GM18520 (cell line): Measurements from ENCODE around the gene SGPL1.

Source experiments
- ATAC-seq: cut with Tn5 transposase; IDR thresholded peaks from one replicate; pipeline ENCODE4 v1.9.1; 2021; ENCODE audit not compliant: unreplicated experiment

SGPL1 gene

DNA sequence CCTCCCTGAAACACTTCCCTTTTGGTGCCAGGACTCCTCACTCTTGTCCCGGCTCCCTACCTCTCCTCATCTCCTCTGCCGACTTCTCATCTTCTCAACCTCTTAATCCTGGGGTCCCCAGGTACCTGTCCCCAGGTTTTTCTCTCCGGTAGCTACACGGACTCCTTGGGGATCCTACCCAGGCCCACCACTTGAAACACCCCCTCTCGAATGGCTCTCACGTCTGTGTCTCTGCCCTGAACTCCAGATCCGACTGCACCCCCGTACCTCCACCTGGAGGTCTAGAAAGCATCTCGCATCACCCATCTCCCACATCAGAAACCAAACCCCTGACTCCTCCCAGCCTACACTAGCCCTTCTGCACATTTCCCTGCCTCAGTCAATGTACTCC lies 35.4 kb upstream of the SGPL1 start:
- no peak for ATAC-seq

DNA sequence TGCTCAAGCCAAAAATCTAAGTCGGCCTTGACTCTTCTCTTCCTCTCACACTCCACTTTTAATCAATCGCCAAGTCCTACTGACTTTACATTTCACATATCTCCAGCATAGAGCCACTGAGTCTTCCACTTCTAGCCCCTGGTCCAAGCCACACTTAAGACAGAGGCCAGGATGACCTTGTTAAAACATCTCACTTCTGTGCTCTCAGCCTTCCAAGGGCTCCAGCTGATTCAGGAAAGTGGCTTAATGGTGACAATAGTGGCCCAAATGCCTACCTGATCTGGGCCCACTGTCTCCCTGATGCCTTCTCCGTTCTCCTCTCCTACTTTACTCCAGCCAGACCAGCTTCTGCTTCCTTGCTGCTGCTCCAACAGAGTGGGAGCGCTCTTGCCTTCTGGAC lies 35.0 kb upstream of the SGPL1 start:
- no peak for ATAC-seq

DNA sequence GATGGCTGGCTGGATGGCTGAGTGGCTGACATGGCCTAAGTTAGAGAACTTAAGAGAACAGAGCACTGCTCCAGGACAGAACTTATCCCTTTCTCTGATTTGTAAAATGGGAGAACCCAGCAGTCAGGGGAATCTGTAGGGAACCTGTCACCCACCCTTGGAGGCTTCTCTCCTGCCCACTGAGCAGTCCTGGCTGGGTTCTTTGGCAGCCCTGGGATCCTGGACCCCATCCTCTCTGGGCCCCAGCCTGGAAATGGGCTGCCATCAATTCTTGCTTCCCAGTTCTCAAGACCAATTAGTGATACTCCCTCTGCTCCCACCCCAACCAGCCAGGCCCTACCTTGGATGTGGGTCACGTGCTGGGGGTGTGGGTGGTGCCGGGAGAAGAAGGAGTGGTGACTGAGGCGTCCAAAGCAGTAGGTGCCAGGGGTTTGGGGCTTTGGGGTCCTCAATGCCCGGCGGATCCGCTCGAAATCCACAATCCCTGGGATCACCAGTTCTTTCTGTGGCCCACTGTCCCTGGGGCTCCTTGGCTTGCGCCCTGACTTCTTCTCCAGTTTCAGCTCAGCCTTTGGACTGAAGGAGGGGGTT lies 34.2 kb upstream of the SGPL1 start:
- no peak for ATAC-seq

DNA sequence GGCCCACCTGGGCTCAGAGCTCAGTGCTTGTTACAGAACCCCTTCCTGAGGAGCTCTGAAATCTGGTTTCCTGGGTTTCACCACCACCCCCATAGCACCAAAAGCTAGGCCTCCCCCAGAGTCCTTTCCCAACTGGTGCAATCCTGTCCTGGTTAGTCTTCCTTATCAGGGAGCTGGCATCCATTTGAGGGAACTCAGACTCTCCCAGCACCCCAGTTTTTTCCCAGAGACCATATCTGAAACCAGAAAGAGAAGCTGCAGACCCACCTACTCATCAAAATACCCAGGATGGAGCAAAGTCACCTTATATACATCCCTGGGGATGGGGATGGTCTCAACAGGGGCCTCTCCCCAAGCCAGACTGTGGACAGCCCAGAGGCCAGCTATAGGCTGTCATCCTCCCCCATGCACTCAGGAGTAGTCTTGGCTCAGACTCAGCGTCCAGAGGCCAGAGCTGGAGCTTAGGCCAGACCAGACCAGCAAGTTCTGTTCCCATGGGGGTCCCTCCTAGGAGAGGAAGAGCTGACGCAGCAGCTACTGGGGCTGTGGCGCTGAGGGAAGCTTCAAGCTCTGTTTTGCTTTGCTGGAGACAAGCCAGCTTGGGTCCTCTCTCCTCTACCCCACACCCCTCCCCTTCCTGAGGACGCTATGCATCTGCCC lies 33.5 kb upstream of the SGPL1 start:
- ATAC-seq, result no peak

DNA sequence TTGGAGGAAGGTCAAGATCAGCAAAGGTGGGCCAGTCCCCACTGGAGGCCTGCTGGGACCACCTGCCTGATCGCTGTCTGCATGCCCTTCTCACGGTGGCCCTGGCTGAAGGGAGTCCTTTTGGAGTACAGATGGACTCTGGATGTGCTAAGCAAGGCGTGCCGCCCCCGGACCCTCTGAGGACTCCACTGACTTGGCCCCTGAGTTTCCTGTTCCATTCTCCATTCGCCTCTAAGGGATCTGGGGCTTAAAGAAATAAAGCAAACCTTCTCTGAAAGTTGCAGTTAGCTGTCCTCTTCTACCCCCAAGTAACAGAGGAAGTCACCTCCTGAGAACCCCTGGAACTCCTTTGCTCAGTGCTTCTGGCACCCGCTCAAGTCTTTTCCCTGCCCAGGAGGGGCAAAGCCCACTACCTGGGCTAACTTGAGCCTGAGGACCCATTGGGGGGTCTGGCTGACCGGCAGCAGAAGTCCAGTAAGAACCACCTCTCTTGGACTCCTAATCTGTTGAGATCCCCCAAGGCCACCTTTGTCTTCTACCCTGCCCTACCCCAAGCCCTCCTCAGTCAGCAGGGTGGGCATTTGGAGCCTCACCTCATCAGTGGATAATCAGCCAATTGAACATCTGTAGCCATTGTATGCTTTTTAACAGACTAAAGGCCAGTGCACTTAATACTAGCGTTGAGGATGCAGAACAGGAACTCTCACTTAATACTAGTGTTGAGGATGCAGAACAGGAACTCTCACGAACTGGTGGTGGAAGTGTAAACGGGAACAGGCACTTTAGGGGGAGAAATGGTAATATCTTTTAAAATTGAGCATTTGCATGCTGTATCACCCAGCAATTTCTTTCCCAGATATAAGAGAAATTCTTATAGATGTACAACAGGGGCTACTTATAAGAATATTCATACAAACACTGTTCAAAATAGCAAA lies 32.7 kb upstream of the SGPL1 start:
- no peak for ATAC-seq

DNA sequence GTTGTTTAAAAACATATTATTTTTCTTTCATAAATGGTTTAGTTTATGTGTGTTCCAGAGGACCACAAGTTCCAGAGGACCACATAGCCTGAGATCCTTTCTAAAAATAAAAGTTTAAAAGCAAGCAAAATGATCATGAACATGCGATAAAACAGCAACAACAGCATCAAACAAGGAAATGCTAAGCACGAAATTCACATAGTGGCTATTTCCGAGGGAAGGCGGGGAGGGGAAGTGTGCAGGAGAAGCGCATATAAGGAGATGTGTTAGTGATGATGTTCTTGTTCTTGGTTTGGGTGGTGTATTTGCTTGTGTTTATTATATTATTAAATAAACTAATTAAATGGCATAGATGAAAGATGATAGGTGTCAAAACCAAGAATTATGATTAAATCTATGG lies 31.7 kb upstream of the SGPL1 start:
- ATAC-seq, result no peak

DNA sequence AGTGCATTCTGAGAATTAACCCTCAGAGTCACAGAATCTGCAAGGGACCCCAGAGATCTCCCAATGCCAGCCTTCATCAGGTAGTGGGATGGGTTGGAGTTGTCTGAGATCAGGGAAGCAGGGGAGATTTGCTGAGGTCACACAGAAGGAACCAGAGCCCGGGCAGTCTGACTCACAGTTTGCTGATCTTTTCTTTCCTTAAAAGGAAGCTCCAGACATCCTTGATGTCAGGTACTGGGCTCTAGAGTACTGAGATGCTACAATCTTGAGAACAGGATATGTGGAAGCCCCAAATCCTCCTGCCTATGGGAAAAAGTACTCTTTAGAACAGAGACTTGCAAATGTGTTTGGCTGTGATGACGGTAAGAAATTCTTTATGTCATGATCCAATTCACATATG lies 31.3 kb upstream of the SGPL1 start:
- ATAC-seq, result no peak

DNA sequence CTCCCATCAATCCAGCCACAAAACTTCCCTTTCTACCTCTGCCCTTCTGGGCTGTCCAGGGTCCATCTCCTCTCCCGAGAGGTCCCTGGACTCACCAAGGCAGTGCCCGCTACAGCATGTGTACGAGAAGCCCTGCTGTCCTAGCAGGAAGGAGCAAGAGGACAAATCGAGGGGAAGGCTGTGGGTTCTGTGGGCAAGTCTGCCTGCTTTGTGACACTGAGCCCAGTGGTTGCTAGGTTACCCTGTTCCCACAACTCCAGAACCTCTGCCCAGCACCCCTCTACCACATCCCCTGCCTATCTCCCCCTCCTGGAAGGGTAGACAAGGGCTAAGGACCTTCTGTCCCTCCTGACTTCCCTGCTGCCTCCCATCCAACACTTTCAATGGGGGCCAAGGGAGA lies 30.6 kb upstream of the SGPL1 start, which contains the start of gene TBATA:
TBATA (minus strand) TSS at position 188 of the 400 bp plus-strand sequence. CDS start 1,998 bp downstream, outside the sequence.
- no peak for ATAC-seq

DNA sequence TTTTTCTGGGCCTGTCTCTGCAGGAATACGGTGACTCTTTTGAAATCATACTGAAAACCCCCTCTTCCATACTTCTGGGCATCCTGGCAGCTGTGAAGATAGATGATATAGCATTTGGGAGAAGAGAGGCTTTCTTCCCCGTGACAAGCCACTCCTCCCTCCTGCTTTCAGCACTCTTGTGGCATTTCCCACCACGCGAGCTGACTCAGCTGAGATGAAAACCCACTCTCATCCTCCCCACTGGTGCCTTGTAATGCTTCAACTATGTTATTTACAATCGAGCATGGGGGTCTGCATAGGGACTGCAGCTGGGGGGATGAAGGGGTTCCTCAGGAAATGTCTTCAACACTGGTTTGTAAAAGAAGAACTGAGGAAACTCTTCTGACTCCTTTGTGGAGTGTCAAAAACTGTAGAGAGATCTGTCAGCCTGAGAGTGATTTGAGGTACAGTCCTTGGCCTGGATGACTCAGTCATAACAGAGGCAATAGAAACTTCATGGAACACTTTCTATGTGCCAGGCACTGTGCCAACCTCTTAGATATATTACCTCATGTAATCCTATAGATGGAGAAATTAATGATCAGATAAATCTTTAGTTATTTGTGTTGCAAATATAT lies 28.8 kb upstream of the SGPL1 start:
- ATAC-seq, result no peak

DNA sequence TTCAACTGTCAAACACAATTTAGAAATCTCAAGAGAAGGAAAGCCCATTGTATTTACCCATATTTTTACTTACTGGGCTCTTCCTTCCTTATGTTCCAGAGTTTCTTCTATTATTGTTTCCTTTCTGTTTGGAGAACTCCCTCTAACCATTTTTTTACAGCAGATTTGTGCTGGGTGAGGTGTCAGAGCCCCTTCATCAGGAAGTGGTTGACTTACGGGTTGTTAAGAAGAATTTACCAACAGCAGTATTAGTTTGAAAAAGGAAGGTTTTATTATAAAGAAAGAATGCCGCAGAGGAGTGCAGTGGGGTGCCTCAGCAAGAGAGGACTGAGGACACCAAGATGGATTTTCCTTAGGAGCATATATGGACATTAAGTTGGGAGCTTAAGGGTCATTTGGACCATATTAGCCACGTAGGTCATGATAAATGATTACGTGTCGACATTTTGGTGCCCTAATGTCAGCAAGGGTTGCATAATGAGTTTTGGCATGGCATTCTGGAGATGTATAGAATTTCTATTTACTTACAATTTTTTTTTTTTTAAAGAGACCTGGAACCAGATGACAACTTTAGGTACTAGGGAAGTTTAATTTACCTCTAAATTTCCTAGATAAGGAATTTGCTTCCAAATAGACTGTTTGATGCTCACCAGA lies 24.2 kb upstream of the SGPL1 start:
- ATAC-seq, result no peak

DNA sequence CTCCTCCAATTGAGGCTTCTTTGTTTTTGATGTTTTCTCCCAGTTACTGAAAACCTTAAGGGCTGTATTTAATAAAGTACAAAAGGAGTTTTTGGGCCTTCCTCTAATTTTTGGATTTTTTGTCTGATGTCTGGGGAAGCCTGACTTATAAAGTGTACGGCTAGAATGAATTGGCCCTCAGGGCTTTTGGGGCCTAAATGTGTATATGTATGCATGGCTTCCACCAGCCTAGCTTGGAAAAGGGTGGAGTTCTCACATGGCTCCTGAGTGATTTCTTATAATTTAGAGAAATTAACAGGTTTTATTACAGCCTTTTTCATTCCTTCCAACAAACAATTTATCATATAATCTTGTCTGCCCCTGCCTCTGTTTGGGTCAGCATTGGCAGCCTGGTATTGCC lies 20.1 kb upstream of the SGPL1 start:
- no peak for ATAC-seq

DNA sequence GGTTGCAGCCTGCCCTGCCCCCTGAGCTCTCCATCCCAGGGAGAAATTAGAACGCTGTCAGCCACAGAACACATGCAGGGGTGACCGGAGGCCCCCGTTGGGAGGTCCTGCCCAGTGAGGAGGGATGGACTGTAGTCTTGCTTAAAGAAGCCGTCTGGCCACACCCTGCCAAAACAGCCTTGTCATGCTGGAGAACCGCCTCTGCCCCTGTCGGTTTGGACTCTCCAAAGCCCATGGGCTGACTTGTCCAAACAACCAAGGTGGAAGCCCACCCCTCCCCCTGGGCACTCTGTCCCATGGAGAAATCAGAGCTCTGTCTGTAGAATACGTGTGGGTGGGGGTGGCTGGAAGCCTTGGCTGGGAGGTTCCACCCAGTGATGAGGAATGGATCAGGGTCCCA lies 17.9 kb upstream of the SGPL1 start:
- ATAC-seq, result no peak

DNA sequence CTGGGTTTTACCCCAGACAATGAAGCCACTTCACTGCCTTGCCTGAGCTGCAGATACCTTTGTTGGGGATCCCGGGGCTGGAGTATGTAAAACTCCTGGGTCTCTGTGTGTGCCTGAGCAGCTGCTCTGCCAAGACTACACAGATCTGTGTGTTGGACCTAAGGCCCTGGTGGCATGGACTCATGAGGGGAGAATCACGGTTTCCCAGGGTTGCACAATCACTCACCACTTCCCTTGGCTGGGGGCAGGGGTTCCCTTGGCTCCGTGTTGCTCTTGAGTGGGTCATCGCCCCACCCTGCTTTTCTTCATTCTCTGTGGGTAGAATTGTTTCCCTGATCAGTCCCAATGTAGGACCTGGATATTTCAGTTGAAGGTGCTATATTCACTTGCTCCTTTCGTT lies 16.6 kb upstream of the SGPL1 start:
- no peak for ATAC-seq

DNA sequence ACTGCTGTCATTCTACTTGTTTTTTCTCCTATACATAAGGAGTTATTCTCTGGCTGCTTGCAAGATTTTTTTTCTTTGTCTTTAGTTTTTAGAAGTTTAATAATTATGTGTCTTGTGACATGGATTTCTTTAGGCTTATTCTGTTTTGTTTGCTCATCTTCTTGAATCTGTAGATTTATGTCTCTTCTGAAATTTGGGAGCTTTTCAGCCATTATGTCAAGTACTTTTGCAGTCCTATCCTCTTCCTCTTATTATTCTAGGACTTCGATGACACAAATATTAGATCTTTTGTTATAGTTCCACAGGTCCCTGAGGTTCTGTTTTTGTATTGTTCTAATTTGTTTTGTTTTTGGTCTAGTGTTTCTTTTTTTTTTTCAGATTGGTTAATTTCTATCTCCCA lies 13.9 kb upstream of the SGPL1 start:
- no peak for ATAC-seq

DNA sequence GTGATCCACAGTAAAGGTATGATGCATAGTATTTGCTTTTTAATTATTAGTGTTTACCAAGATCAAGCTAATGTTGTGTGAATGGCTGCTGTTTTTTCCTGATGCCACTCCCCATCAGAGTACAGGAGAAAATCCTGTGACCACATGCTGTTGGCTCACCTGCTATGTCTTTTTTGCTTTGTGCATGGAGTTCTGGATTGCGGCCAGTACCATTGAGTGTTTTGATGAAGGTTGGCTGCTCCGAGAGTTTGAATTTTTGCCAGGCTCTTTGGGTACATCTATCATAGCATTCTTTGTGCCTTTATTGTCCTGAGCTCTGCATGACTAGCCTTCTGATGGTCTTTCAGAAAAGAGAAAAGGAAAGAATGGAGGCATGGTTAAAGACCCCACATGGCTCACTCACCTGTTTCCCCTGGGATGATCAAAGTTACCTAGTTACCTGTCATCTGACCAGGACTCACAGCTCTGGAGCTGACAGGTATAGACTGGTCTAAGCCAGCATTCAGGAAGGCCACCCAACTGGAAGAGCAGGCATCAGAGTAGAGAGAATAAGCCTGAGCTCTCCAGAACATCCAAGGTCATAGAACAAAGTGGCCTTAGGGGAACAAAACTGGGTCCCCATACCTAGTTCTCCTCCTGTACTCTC lies 11.8 kb upstream of the SGPL1 start:
- ATAC-seq, result no peak

DNA sequence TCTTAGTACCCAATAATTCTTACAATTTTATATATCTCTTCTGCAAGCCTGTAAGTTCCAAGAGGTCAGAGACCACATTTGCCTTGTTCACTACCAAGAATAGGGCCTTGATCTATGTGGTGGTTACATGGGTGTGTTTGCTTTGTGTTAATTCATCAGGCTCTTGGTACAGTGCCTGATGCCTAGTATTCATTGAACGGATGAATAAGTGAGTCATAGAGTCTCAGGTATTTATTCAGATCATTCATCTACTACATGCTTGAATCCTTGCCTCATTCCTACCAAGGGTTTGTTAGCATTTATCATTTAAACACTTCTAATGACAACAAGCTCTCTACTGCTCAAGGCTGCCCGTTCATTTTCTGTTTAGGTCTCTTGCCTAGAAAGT lies 11.3 kb upstream of the SGPL1 start:
- ATAC-seq, result no peak

DNA sequence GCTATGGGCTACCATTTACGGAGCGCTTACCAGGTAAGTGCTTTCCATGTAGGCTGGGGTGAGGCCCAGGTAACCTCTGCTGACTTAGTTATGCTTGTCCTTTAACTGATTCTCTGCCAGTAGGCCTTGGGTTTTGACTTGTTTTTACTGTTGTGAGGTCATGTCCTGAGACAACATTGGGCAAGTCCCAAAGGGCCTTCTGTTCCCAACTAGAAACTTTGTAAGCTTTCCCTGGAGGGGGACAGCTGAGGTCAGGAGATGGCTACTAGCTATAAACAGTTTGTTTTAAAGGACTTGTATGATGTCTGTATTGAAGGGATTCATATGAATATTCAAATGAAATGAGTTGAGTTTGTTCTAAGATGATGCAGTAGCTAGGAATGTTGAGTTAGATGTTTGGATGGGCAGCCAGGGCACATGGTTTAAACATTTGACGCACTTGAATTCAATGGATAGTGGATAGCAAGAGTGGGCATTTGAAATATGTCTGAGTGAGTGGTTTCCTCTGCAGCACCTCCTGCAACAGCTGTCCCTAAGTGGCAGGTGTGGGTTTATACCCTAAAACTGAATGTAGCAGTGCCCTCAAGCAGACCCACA lies 10.0 kb upstream of the SGPL1 start:
- no peak for ATAC-seq

DNA sequence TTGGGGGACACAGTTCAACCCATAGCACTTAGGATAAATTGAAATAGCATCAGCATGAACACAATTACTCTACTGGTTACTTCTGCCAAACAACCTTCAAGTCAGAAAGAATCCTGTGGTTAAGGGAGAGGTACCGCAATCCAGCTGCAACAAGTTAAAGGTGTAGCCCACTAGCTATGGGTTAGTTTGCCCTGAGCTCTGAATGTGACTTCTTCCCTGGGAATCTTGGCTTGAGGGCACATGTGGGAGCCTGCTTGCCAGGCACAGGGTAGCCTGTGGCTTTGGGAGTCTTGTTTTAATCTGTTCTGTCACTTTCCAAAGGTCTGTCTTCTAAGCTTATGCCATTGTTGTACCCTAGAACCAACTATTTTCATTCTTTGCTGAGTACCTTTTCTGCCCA lies 8.9 kb upstream of the SGPL1 start:
- ATAC-seq, result no peak

DNA sequence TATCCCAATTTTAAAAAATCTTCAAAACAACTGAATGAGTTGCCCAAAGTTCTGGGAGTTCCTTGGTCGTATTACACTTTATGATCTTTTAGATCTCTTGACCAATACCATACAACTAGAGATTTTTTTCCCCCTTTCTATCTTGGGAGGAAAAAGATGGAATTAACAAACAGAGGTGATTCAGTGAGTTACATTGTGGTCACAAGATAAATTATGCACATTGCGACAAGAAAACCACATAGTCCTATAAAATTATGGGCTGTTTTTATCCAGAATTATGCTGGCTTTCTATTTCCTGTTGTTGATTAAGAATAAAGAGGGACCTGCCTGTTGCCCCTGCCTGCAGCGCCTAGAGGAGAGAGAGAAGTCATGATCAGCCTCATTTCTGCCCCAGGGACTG lies 8.2 kb upstream of the SGPL1 start:
- ATAC-seq, result no peak

DNA sequence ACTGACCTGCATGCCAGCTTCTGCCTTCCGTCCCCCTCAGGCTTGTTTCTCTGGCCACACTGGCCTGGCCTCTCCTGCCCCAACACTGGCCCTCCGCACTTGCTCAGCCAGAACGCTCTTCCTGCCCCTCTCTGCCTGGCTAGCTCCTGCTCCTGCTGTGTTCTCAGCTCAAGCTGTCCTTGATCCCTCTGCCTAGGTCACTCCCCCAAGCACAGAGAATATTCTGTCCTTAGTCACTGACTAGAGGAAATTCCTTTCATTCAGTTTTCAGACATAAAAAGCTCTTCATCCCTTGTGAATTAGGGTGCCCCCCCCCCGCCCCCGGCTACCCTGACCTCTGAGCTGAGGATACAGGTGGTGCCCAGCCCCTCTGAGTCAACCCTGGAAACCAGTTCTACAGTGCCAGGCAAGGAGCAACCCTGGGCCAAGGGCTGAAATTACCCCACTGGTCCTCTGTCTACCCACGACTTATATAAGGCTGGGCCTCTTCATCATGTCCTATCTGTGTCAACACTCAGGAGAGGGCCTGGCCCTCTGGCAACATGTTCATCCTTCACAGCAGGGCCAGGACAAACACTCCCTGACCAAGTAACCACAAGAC lies 6.6 kb upstream of the SGPL1 start:
- ATAC-seq, result no peak
